AG09319 (cell line): ENCODE data around the gene NOL6.

ENCODE experiments used
- DNase-seq: peaks from one replicate; pipeline ENCODE4 v3.0.0-alpha.2; 2010; ENCODE audit warnings: low read depth; ENCODE audit errors: extremely low read depth
- TF ChIP-seq, protein P1 (sequence below): IDR thresholded peaks from 2 replicates; pipeline ENCODE4 v1.5.1; 2011; ENCODE audit warnings: low read depth, mild to moderate bottlenecking, inconsistent platforms, low read length, moderate library complexity

NOL6 gene

DNA sequence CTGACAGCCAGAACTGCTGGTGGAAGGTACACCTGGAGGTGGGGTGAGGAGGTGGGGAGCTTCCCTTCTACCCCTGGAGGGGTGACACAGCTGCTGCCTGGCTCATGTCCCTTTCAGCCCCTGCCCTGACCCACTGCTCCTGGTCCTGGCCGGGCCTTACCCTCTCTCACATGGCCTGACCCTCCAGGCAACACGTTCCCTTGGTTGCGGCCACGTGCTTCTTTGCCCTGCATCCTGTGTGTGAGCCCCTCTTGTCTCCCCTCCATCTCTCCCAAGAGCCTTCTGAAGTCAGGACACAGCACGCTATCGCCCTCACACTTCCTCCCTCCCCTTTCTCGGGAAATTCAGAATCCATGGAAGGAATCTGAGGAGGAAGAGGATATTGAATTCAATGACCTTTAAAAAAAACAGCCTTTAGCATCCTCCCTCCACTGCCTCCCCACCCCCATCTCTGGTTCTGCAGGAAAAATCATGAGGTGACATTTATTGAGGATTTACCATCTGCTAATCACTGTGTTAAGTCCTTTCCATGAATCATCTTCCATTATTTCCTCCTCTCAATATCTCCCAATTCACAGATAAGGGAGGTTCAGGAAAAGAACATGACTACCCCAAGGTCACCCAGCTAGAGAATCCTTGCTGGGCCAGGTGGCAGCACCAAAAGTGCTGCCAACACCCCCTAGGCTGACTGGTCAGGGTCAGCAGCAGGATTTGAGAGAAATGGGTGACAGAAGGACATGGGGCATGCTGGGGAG is 34.6 kb downstream of the NOL6 start:
- DNase-seq: no peak
- TF ChIP-seq, protein P1, sequence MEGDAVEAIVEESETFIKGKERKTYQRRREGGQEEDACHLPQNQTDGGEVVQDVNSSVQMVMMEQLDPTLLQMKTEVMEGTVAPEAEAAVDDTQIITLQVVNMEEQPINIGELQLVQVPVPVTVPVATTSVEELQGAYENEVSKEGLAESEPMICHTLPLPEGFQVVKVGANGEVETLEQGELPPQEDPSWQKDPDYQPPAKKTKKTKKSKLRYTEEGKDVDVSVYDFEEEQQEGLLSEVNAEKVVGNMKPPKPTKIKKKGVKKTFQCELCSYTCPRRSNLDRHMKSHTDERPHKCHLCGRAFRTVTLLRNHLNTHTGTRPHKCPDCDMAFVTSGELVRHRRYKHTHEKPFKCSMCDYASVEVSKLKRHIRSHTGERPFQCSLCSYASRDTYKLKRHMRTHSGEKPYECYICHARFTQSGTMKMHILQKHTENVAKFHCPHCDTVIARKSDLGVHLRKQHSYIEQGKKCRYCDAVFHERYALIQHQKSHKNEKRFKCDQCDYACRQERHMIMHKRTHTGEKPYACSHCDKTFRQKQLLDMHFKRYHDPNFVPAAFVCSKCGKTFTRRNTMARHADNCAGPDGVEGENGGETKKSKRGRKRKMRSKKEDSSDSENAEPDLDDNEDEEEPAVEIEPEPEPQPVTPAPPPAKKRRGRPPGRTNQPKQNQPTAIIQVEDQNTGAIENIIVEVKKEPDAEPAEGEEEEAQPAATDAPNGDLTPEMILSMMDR: no peak

DNA sequence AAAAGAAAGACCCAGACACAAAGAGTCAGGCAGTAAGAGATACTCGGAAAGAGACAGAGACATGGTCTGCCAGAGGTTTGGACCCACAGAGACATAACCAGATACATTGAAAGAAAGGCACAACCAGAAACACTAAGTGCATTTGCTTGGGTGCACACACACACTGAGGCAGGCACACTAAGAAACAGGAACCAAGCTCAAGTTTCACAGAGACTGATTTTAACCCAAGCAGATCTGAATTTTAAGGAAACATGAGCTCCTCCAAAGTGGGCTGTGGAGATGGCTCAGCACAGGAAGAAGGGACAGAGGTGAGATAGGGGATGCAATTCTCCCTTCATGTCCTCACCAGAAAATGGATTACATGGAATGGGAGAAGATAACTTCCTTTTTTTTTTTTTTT is 35.8 kb downstream of the NOL6 start:
- no peak for DNase-seq
- TF ChIP-seq, protein P1: no peak

DNA sequence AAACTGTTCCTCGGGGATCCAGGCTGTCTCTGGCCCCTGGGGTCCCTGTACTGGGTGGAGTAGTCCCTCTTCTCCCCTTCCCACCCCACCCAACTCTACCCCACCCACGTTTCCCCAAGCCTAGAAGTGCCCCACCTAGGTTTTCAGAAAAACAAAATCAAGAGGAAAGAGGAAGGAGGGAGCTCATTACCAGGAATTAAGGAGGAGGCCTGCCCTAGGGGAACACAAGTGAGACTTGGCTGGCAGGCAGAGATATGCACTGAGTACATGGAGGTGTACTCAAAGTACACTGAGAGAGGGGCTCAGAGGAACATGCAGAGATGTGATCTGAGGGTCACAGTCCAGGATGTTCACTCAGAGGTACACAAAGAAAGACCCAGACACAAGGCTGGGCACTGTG is 36.5 kb downstream of the NOL6 start:
- TF ChIP-seq, protein P1: no peak

DNA sequence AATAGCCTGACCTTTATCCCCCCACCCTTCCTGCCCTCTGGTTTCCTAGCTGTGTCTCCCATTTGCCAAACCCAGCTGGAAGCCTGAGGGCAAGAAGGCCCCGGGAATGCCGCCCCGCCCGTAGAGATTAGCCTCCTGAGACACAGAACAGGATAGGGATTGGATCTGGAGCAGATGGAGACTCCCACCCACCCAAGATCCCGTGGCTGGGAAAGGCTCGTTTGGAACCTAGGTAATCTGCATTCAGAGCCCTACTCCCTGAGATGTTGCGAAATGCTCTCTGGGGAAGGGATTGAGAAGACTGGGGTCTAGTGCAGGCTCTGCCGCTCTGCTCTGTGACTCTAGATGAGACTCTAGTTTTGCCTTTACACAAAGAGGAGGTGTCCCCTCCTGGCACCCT is 37.3 kb downstream of the NOL6 start:
- TF ChIP-seq, protein P1: no peak
- no peak for DNase-seq

More for the DNA sequence above, 36.5 kb downstream of the NOL6 start:
- no peak for DNase-seq

DNA sequence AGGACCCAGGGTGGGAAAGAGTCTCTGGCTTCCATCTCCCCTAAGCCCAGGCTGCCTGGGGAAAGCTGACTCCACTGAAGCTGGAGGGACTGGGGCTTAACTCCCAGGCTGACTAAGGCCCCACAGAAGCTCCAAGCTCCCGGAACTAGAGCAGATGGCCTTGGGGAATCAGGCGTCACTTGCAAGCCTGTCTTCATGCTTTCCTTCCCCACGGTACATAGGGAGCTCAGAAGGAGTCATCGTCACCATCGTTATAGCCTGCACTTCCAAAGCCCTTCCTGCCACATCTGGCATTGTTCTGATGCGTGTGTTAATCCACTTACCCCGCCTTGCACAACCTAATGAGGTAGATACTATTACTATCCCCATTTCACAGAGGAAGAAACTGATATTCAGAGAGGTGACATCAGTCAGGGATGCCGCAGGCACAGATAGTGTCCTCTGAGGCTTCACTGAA is 37.9 kb downstream of the NOL6 start:
- TF ChIP-seq, protein P1: no peak

DNA sequence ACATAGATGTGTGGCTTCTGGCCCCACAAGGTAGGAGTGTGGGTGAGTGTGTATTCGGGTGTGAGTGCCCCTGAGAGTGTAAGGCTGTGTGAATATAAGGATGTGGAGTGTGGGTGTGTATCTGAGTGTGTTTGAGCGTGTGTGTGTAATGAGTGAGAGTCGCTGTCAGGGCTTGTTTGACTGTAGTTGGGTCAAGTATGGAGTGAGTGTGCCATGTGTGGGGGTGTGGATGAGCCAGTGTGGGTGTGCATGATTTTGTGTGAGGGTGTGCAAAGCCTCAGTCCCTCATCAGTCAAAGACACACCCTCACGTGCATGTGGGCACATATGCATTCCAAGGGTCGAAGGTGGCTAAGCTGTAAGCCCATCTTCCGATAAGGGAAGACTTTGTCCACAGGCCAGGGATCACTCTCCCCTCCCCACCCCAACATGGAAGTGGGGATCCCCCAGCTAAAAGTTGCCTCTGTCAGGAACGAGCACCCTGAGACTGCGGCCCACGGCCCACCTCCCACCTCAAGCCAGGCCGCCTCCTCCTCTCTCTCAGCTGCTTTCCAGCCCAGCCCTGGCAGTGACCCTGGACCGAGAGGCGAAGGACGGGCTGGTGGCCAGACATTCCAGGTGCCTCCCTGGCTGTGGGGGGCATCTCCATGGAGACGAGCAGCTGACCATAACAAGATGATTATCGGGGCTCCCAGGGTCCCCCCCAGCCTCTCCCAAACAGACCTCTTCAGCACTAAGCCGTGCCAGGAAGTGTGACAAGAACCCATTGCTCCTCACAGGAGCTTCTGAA is 39.2 kb downstream of the NOL6 start:
- DNase-seq: no peak

More for the DNA sequence above, 37.9 kb downstream of the NOL6 start:
- no peak for DNase-seq

More for the DNA sequence above, 39.2 kb downstream of the NOL6 start:
- TF ChIP-seq, protein P1: no peak
